ENCODE results near the gene YAF2. TPM values are rescaled to one million over a fixed set of nuclear protein-coding genes. Genes with fewer than 3 reads are reported as not detected.

YAF2 gene
- total RNA-seq, 3 donors from 2014 or later (not counting 1 experiment from before 2014, with no cell fraction given), result 96.2 to 124 (median 101) TPM

- Histone ChIP-seq H3K4me3 (ENCODE audit: low read length) (peak overlapping the region; percentile 73), H3K9me3 (ENCODE audit: control insufficient read depth, insufficient read depth, low read length) (no peaks in the 10 kb centered on the region), H3K36me3 (ENCODE audit: control insufficient read depth, insufficient read depth, low read length) (no peaks in the 10 kb centered on the region), H3K27me3 (ENCODE audit: control insufficient read depth, insufficient read depth, low read length) (no peaks in the 10 kb centered on the region), H3K27ac (ENCODE audit: low read length) (peak overlapping the region; percentile 46), H3K4me1 (ENCODE audit: control insufficient read depth, insufficient read depth, low read length) (peaks cover 14% of the 10 kb centered on the region)
- H3K36me3 Mint-ChIP-seq, result no peaks in the 10 kb centered on the region
- WGBS (ENCODE audit: insufficient coverage), result 9% methylated on average over 6 of the region's 8 CpGs
- H3K4me1 Mint-ChIP-seq, result peaks cover 29 to 40% of the 10 kb centered on the region in 2 donors
- H3K27me3 Mint-ChIP-seq (ENCODE audit: low read depth in 2 of 2), result no peaks in the 10 kb centered on the region
- intact Hi-C loops (cut with micrococcal nuclease), result loop anchor here (2.0 kb wide), 1 partner anchor 46 kb away; no protein-coding TSS in a partner anchor
- ATAC-seq (peak; percentile 9 to 14 (median 10)), DNase-seq (no peak)
- peak overlapping the region; percentile 83 to 85 for H3K27ac Mint-ChIP-seq
- peak overlapping the region; percentile 92 for H3K4me3 Mint-ChIP-seq
- no peaks in the 10 kb centered on the region for H3K9me3 Mint-ChIP-seq
- TF ChIP-seq, protein P1, sequence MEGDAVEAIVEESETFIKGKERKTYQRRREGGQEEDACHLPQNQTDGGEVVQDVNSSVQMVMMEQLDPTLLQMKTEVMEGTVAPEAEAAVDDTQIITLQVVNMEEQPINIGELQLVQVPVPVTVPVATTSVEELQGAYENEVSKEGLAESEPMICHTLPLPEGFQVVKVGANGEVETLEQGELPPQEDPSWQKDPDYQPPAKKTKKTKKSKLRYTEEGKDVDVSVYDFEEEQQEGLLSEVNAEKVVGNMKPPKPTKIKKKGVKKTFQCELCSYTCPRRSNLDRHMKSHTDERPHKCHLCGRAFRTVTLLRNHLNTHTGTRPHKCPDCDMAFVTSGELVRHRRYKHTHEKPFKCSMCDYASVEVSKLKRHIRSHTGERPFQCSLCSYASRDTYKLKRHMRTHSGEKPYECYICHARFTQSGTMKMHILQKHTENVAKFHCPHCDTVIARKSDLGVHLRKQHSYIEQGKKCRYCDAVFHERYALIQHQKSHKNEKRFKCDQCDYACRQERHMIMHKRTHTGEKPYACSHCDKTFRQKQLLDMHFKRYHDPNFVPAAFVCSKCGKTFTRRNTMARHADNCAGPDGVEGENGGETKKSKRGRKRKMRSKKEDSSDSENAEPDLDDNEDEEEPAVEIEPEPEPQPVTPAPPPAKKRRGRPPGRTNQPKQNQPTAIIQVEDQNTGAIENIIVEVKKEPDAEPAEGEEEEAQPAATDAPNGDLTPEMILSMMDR (IDR thresholded peaks at IDR 0.05), result no peak
Measured at GRCh38 chr12:42145197-42145549, 92.9 kb downstream of the YAF2 start.

DNA sequence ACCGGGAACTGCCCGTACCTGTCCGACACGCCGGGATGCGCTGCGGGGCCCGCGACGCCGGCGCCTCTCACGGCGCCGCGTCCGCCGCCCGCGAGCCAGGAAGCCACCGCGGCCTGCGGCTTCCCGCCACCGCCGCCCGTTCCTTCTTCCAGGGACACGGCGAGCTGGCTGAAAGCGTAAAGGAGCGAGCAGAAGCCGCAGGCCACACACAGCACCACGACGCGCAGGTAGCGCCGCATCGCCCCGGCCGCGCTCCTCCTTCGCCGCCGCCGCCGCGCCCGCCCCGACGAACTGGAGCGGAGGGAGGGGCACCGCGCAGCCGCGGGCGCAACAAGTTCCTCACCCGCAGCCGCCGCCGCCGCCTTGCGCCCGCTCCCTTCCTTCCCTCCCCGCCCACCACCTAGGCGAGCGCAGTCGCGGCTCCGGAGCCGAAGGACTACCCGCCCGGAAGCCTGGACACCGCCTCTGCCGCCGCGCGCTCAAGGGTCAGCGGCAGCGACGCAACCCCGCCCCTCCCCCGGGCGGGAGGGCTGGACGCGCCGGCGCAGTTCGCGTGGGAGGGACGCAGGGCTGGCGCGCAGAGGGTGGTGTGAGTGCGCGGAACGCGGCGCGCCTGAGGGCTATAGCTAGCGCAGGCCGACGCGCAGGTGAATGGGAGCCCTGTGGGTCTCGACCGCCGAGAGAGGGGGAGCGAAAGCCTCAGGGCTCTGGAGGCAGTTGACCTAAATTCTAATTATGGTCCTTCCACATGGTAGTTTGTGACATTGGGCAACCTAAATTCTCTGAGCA, 93.4 kb downstream of the YAF2 start, which contains the start of gene GXYLT1:
TSS of gene GXYLT1 (minus strand) at position 467 of the 789 bp plus-strand sequence. CDS start at position 239, 228 bp downstream.
- Histone ChIP-seq H3K9me3 (ENCODE audit: control insufficient read depth, insufficient read depth, low read length) (no peaks in the 10 kb centered on the region), H3K36me3 (ENCODE audit: control insufficient read depth, insufficient read depth, low read length) (no peaks in the 10 kb centered on the region), H3K4me3 (ENCODE audit: low read length) (peak within 1 kb of the TSS; percentile 73), H3K27me3 (ENCODE audit: control insufficient read depth, insufficient read depth, low read length) (no peaks in the 10 kb centered on the region), H3K27ac (ENCODE audit: low read length) (peak within 1 kb of the TSS; percentile 46), H3K4me1 (ENCODE audit: control insufficient read depth, insufficient read depth, low read length) (peaks cover 14% of the 10 kb centered on the region)
- H3K36me3 Mint-ChIP-seq, result no peaks in the 10 kb centered on the region
- peak; percentile 90 to 94 (median 91) for ATAC-seq
- peaks cover 31 to 40% of the 10 kb centered on the region in 2 donors for H3K4me1 Mint-ChIP-seq
- H3K9me3 Mint-ChIP-seq, result no peaks in the 10 kb centered on the region
- under 1% methylated on average over 105 of the region's 106 CpGs for WGBS (ENCODE audit: insufficient coverage)
- H3K27ac Mint-ChIP-seq, result peak within 1 kb of the TSS; percentile 83 to 85
- H3K4me3 Mint-ChIP-seq, result peak within 1 kb of the TSS; percentile 96
- no peaks in the 10 kb centered on the region for H3K27me3 Mint-ChIP-seq (ENCODE audit: low read depth in 2 of 2)
- DNase-seq, result peak; percentile 79 to 86
- intact Hi-C loops (cut with micrococcal nuclease), result loop anchor here (1.0 to 5.0 kb wide), 3 partner anchors 46 to 183 kb away; partner anchors contain the start of genes PPHLN1, YAF2 and ZCRB1
- TF ChIP-seq, protein P1 (IDR thresholded peaks at IDR 0.05), result no peak

DNA sequence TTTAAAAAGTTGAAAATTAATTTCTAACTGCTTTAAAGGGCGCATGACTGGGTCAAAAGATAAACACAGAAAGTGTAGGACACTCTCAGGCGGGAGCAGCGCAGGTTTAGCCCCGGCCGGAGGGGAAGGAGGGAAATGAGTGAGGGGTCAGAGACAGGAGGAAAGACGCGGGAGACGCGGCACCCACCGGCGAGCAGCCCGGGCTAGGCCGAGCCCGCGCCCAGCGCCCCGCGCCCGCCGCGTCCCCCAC, 94.0 kb downstream of the YAF2 start:
- DNase-seq, result no peak
- peak overlapping the region; percentile 45 for H3K27ac ChIP-seq (ENCODE audit: low read length)
- peak overlapping the region; percentile 45 for H3K4me3 ChIP-seq (ENCODE audit: low read length)
- Mint-ChIP-seq H3K4me3 (peak overlapping the region; percentile 96), H3K36me3 (no peaks in the 10 kb centered on the region), H3K9me3 (no peaks in the 10 kb centered on the region), H3K27ac (peak overlapping the region; percentile 82 to 83), H3K4me1 (peaks cover 33 to 40% of the 10 kb centered on the region in 2 donors), H3K27me3 (ENCODE audit: low read depth in 2 of 2) (no peaks in the 10 kb centered on the region)
- intact Hi-C loops (cut with micrococcal nuclease), result loop anchor here (1.0 to 5.0 kb wide), 3 partner anchors 45 to 183 kb away; partner anchors contain the start of genes PPHLN1, YAF2 and ZCRB1
- peaks cover 14% of the 10 kb centered on the region for H3K4me1 ChIP-seq (ENCODE audit: control insufficient read depth, insufficient read depth, low read length)
- H3K9me3 ChIP-seq (ENCODE audit: control insufficient read depth, insufficient read depth, low read length), result no peaks in the 10 kb centered on the region
- no peaks in the 10 kb centered on the region for H3K27me3 ChIP-seq (ENCODE audit: control insufficient read depth, insufficient read depth, low read length)
- ATAC-seq, result no peak
- no peaks in the 10 kb centered on the region for H3K36me3 ChIP-seq (ENCODE audit: control insufficient read depth, insufficient read depth, low read length)
- WGBS (ENCODE audit: insufficient coverage), result 0% methylated on average over 21 of the region's 21 CpGs
- TF ChIP-seq, protein P1 (IDR thresholded peaks at IDR 0.05), result no peak
